Measurements from ENCODE around the gene ZPLD1.

Gene ZPLD1

DNA sequence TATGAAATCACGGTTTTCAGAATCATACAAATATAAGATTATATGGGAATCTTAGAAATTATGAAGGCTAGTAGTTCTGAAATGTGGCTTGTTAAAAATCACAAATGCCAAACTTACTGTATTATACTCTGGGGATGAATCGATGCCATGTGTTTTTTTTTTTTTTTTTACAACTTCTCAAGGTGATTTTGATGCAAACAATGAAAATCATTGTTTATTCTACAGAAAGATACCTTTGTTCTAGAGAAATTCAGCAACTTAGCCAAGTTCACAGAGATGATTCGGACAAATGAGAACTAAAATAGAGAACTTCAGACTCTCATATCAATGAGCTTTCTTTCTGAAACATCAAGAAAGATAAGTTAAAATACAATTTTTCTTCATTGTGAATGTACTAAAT is 92.0 kb downstream of the ZPLD1 start:
- H3K79me2 ChIP-seq (ENCODE audit: insufficient read depth, low read depth), result no peaks in the 10 kb centered on the region
- peaks cover 19% of the 10 kb centered on the region for H3K4me1 ChIP-seq (ENCODE audit: low read depth, poor library complexity, severe bottlenecking)
- no peaks in the 10 kb centered on the region for H4K20me1 ChIP-seq (ENCODE audit: insufficient read depth)
- H3K27me3 ChIP-seq (ENCODE audit: insufficient read depth, low read depth), result no peaks in the 10 kb centered on the region
- no peak overlapping the region for H3K4me3 ChIP-seq (IDR thresholded peaks at IDR 0.05; ENCODE audit: insufficient read depth, low read depth, low read length)
- no peak overlapping the region for H3K9ac ChIP-seq
- TF ChIP-seq, protein P1, sequence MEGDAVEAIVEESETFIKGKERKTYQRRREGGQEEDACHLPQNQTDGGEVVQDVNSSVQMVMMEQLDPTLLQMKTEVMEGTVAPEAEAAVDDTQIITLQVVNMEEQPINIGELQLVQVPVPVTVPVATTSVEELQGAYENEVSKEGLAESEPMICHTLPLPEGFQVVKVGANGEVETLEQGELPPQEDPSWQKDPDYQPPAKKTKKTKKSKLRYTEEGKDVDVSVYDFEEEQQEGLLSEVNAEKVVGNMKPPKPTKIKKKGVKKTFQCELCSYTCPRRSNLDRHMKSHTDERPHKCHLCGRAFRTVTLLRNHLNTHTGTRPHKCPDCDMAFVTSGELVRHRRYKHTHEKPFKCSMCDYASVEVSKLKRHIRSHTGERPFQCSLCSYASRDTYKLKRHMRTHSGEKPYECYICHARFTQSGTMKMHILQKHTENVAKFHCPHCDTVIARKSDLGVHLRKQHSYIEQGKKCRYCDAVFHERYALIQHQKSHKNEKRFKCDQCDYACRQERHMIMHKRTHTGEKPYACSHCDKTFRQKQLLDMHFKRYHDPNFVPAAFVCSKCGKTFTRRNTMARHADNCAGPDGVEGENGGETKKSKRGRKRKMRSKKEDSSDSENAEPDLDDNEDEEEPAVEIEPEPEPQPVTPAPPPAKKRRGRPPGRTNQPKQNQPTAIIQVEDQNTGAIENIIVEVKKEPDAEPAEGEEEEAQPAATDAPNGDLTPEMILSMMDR (conservative IDR thresholded peaks at IDR 0.05; ENCODE audit: low read depth, low read length), result no peak
- H3K27ac ChIP-seq, result no peak overlapping the region
- H3K36me3 ChIP-seq (ENCODE audit: insufficient read depth), result no peaks in the 10 kb centered on the region
- H3K4me2 ChIP-seq, result no peak overlapping the region
- H2AFZ ChIP-seq (ENCODE audit: low read depth), result no peak overlapping the region

- Histone ChIP-seq H3K79me2 (ENCODE audit: insufficient read depth, low read depth) (no peaks in the 10 kb centered on the region), H4K20me1 (ENCODE audit: insufficient read depth) (no peaks in the 10 kb centered on the region), H3K27me3 (ENCODE audit: insufficient read depth, low read depth) (no peaks in the 10 kb centered on the region), H2AFZ (ENCODE audit: low read depth) (no peak overlapping the region), H3K4me2 (no peak overlapping the region), H3K4me3 (IDR thresholded peaks at IDR 0.05; ENCODE audit: insufficient read depth, low read depth, low read length) (no peak overlapping the region), H3K9ac (no peak overlapping the region), H3K27ac (no peak overlapping the region), H3K36me3 (ENCODE audit: insufficient read depth) (no peaks in the 10 kb centered on the region), H3K4me1 (ENCODE audit: low read depth, poor library complexity, severe bottlenecking) (peaks cover 37% of the 10 kb centered on the region)
- TF ChIP-seq, protein P1 (conservative IDR thresholded peaks at IDR 0.05; ENCODE audit: low read depth, low read length), result no peak
Measured at GRCh38 chr3:102528727-102529126, 93.9 kb downstream of the ZPLD1 start.
